Dermis blood vessel endothelial cell (primary cell): ENCODE results near the gene PTPRG. TPM values are rescaled to one million over a fixed set of nuclear protein-coding genes. Genes with fewer than 3 reads are reported as not detected.
"Not testable (repeated sequence)": the region's sequence is repeated elsewhere in the genome, so short reads cannot be mapped to it uniquely, and the experiment has no call there.

Source experiments
- DNase-seq: peaks from one replicate; pipeline ENCODE4 v3.0.0; 2010
- total RNA-seq: library from RNA; depleted of rRNA; stranded (reverse); fragments of >200 nt; gene quantifications from 2 replicates; pipeline ENCODE4 v1.2.3, GENCODE V29; 2014

Gene PTPRG
- total RNA-seq, 1 donor from 2014 or later, result 26.0 TPM

- DNase-seq, result no peak
These were observed 244.2 kb downstream of the PTPRG start for GRCh38 chr3:61805510-61806080.

- DNase-seq, result no peak
These were observed 245.4 kb downstream of the PTPRG start for GRCh38 chr3:61806810-61807209.

- no peak for DNase-seq
These were observed 246.5 kb downstream of the PTPRG start for GRCh38 chr3:61807865-61808276.

- no peak for DNase-seq
These were observed 247.2 kb downstream of the PTPRG start for GRCh38 chr3:61808526-61808925.

GRCh38 chr3:61808999-61809398 lies 247.6 kb downstream of the PTPRG start:
- DNase-seq, result no peak

GRCh38 chr3:61809879-61810278 lies 248.5 kb downstream of the PTPRG start:
- DNase-seq, result peak; percentile 16

- DNase-seq, result no peak
These were observed 249.7 kb downstream of the PTPRG start for GRCh38 chr3:61810953-61811497.

GRCh38 chr3:61811652-61812051 lies 250.3 kb downstream of the PTPRG start:
- no peak for DNase-seq

GRCh38 chr3:61812085-61812484 lies 250.7 kb downstream of the PTPRG start:
- DNase-seq, result no peak

- no peak for DNase-seq
These were observed 251.1 kb downstream of the PTPRG start for GRCh38 chr3:61812517-61812916.

- no peak for DNase-seq
These were observed 252.3 kb downstream of the PTPRG start for GRCh38 chr3:61813636-61814035.

- no peak for DNase-seq
These were observed 253.3 kb downstream of the PTPRG start for GRCh38 chr3:61814674-61815073.

GRCh38 chr3:61816304-61816703 lies 254.9 kb downstream of the PTPRG start:
- not testable (repeated sequence) for DNase-seq

GRCh38 chr3:61819861-61820260 lies 258.5 kb downstream of the PTPRG start:
- no peak for DNase-seq

GRCh38 chr3:61820306-61820992 lies 259.1 kb downstream of the PTPRG start:
- DNase-seq, result peak; percentile 27

- DNase-seq, result no peak
These were observed 260.5 kb downstream of the PTPRG start for GRCh38 chr3:61821823-61822251.

GRCh38 chr3:61822588-61822987 lies 261.2 kb downstream of the PTPRG start:
- DNase-seq, result no peak

GRCh38 chr3:61824553-61825135 lies 263.3 kb downstream of the PTPRG start:
- peak; percentile 48 for DNase-seq

- DNase-seq, result no peak
These were observed 264.8 kb downstream of the PTPRG start for GRCh38 chr3:61826161-61826560.

GRCh38 chr3:61828184-61828874 lies 267.0 kb downstream of the PTPRG start:
- DNase-seq, result no peak

- no peak for DNase-seq
These were observed 267.7 kb downstream of the PTPRG start for GRCh38 chr3:61828880-61829721.

- no peak for DNase-seq
These were observed 268.5 kb downstream of the PTPRG start for GRCh38 chr3:61829722-61830350.
